ENCODE data around the gene MYBPH. TPM values are rescaled to one million over a fixed set of nuclear protein-coding genes. Genes with fewer than 3 reads are reported as not detected.

Gene MYBPH
- polyA plus RNA-seq, 3 donors = 0.04 to 0.52 (median 0.16) TPM

DNA sequence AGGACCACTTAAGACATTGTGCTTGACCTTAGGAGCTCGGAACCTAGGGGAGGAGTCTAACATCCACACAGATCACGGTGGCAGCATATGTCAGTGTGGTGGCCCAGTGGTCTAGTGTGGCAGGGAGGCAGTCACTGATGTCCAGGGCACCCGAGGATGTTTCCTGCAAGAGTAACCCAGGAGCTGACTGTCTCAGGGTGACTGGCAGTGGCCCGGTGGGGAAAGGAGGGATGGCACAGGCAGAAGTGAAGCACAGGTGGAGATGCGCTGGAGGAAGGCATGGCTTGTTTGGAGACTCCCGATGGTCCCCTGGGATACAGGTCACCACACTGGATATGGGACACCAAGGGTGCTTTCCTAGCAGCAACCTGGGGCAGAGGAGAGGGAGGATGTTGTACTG is 37.5 kb upstream of the MYBPH start:
- WGBS (ENCODE audit: insufficient coverage) = 98% methylated on average over 6 of the region's 6 CpGs
- Histone ChIP-seq H3K9ac (ENCODE audit: insufficient read depth, low read length, poor library complexity, severe bottlenecking) (no peak overlapping the region), H3K4me2 (replicated peaks; ENCODE audit: extremely low read depth, low read length, poor library complexity, severe bottlenecking) (no peak overlapping the region), H3K79me2 (ENCODE audit: insufficient read depth, low read length) (no peaks in the 10 kb centered on the region), H3K9me3 (replicated peaks in 1 of 2; ENCODE audit: control insufficient read depth in 1 of 2, insufficient read depth in 1 of 2, low read length in 2 of 2) (no peaks in the 10 kb centered on the region), H4K20me1 (ENCODE audit: insufficient read depth, low read length) (no peaks in the 10 kb centered on the region), H3K27me3 (ENCODE audit: control insufficient read depth in 2 of 2, insufficient read depth in 2 of 2, low read length in 2 of 2) (peaks cover 0 to 3% of the 10 kb centered on the region in 2 donors), H2AFZ (ENCODE audit: insufficient read depth, low read depth, low read length, poor library complexity, severe bottlenecking) (no peak overlapping the region), H3K36me3 (replicated peaks in 1 of 2; ENCODE audit: control insufficient read depth in 1 of 2, insufficient read depth in 2 of 2, low read length in 2 of 2) (no peaks in the 10 kb centered on the region), H3K4me3 (replicated peaks in 1 of 3; ENCODE audit: low read depth in 2 of 3, low read length in 3 of 3) (no peak overlapping the region), H3K27ac (ENCODE audit: low read depth in 1 of 2, low read length in 2 of 2) (no peak overlapping the region), H3K4me1 (ENCODE audit: control insufficient read depth in 1 of 2, insufficient read depth in 2 of 2, low read length in 2 of 2) (peaks cover 31 to 39% of the 10 kb centered on the region in 2 donors)
- no peak for DNase-seq
- H3K27ac Mint-ChIP-seq = peak overlapping the region in 2 of 7 donors; percentile 53 to 61
- TF ChIP-seq CTCF (IDR thresholded peaks at IDR 0.05) = no peak
- no peaks in the 10 kb centered on the region for H3K9me3 Mint-ChIP-seq
- H3K36me3 Mint-ChIP-seq = no peaks in the 10 kb centered on the region
- H3K4me3 Mint-ChIP-seq = no peak overlapping the region
- H3K4me1 Mint-ChIP-seq = peaks cover 39% of the 10 kb centered on the region
- intact Hi-C loops (cut with micrococcal nuclease) = no loop called here
- peaks cover 4 to 22% (median 18%) of the 10 kb centered on the region in 3 donors for H3K27me3 Mint-ChIP-seq (ENCODE audit: low read depth in 3 of 3)

- Histone ChIP-seq H3K4me2 (replicated peaks; ENCODE audit: extremely low read depth, low read length, poor library complexity, severe bottlenecking) (no peak overlapping the region), H3K9me3 (replicated peaks in 1 of 2; ENCODE audit: control insufficient read depth in 1 of 2, insufficient read depth in 1 of 2, low read length in 2 of 2) (no peaks in the 10 kb centered on the region), H3K79me2 (ENCODE audit: insufficient read depth, low read length) (no peaks in the 10 kb centered on the region), H3K4me3 (replicated peaks in 1 of 3; ENCODE audit: low read depth in 2 of 3, low read length in 3 of 3) (no peak overlapping the region), H3K36me3 (replicated peaks in 1 of 2; ENCODE audit: control insufficient read depth in 1 of 2, insufficient read depth in 2 of 2, low read length in 2 of 2) (no peaks in the 10 kb centered on the region), H3K27me3 (ENCODE audit: control insufficient read depth in 2 of 2, insufficient read depth in 2 of 2, low read length in 2 of 2) (no peaks in the 10 kb centered on the region), H3K9ac (ENCODE audit: insufficient read depth, low read length, poor library complexity, severe bottlenecking) (no peak overlapping the region), H4K20me1 (ENCODE audit: insufficient read depth, low read length) (no peaks in the 10 kb centered on the region), H3K4me1 (ENCODE audit: control insufficient read depth in 1 of 2, insufficient read depth in 2 of 2, low read length in 2 of 2) (peaks cover 19 to 26% of the 10 kb centered on the region in 2 donors), H3K27ac (ENCODE audit: low read depth in 1 of 2, low read length in 2 of 2) (no peak overlapping the region), H2AFZ (ENCODE audit: insufficient read depth, low read depth, low read length, poor library complexity, severe bottlenecking) (no peak overlapping the region)
- H3K4me3 Mint-ChIP-seq = no peak overlapping the region
- no peak for DNase-seq
- peaks cover 3 to 14% (median 12%) of the 10 kb centered on the region in 3 donors for H3K27me3 Mint-ChIP-seq (ENCODE audit: low read depth in 3 of 3)
- TF ChIP-seq CTCF (IDR thresholded peaks at IDR 0.05) = no peak
- H3K27ac Mint-ChIP-seq = peak overlapping the region in 1 of 7 donors; percentile 63
- WGBS (ENCODE audit: insufficient coverage) = 100% methylated on average over 1 of the region's 3 CpGs
- H3K9me3 Mint-ChIP-seq = no peaks in the 10 kb centered on the region
- peaks cover 26% of the 10 kb centered on the region for H3K4me1 Mint-ChIP-seq
- intact Hi-C loops (cut with micrococcal nuclease) = no loop called here
- H3K36me3 Mint-ChIP-seq = no peaks in the 10 kb centered on the region
These were observed 36.2 kb upstream of the MYBPH start for GRCh38 chr1:203211812-203212211.
